C1 segment of cervical spinal cord (tissue), 14 donors: ENCODE measurements around the gene CRABP1.

Experiments
- DNase-seq, 14 donors: peaks; one replicate each; lab custom pipeline; 2025; lab: John Stamatoyannopoulos, UW

The CRABP1 gene

GRCh38 chr15:78340231-78341056 lies at the start of gene CRABP1:
TSS of gene CRABP1 (plus strand) at chr15:78340353. CDS start at chr15:78340429, 76 bp downstream.
- no peak for DNase-seq

GRCh38 chr15:78291052-78291451 lies 49.1 kb upstream of the CRABP1 start:
- DNase-seq, result no peak

GRCh38 chr15:78291698-78292097 lies 48.5 kb upstream of the CRABP1 start:
- DNase-seq, result no peak

GRCh38 chr15:78292219-78292618 lies 47.9 kb upstream of the CRABP1 start:
- DNase-seq, result no peak

GRCh38 chr15:78299101-78299930 lies 40.8 kb upstream of the CRABP1 start, which contains the start of gene SKIC8:
TSS of gene SKIC8 (minus strand) at chr15:78299609. CDS start at chr15:78295686, 3,923 bp downstream.
- peak; percentile 23 to 89 (median 80) for DNase-seq

GRCh38 chr15:78301326-78301725 lies 38.8 kb upstream of the CRABP1 start:
- no peak for DNase-seq

GRCh38 chr15:78301828-78302227 lies 38.3 kb upstream of the CRABP1 start:
- no peak for DNase-seq

- no peak for DNase-seq
Measured at GRCh38 chr15:78302579-78303312, 37.4 kb upstream of the CRABP1 start.

- DNase-seq, result no peak
Measured at GRCh38 chr15:78304216-78305066, 35.7 kb upstream of the CRABP1 start.

- DNase-seq, result no peak
Measured at GRCh38 chr15:78306176-78306774, 33.9 kb upstream of the CRABP1 start.

GRCh38 chr15:78307976-78308375 lies 32.2 kb upstream of the CRABP1 start:
- DNase-seq, result no peak

GRCh38 chr15:78308422-78309032 lies 31.6 kb upstream of the CRABP1 start:
- DNase-seq, result peak in 12 of 14 donors; percentile 5 to 62 (median 25)

- no peak for DNase-seq
Measured at GRCh38 chr15:78311292-78311691, 28.9 kb upstream of the CRABP1 start.

- no peak for DNase-seq
Measured at GRCh38 chr15:78312536-78312935, 27.6 kb upstream of the CRABP1 start.

- no peak for DNase-seq
Measured at GRCh38 chr15:78312957-78313356, 27.2 kb upstream of the CRABP1 start.

- no peak for DNase-seq
Measured at GRCh38 chr15:78313383-78313782, 26.8 kb upstream of the CRABP1 start.

GRCh38 chr15:78314181-78314581 lies 26.0 kb upstream of the CRABP1 start:
- no peak for DNase-seq

- peak in 4 of 14 donors; percentile 44 to 59 (median 51) for DNase-seq
Measured at GRCh38 chr15:78315686-78316282, 24.4 kb upstream of the CRABP1 start.

GRCh38 chr15:78316283-78317083 lies 23.7 kb upstream of the CRABP1 start:
- DNase-seq, result peak in 11 of 14 donors; percentile 34 to 89 (median 71)
